GM21447 (cell line): ENCODE data around the gene TCP10L.
"Not testable (repeated sequence)": the region's sequence is repeated elsewhere in the genome, so short reads cannot be mapped to it uniquely, and the experiment has no call there.

Experiments used
- ATAC-seq: cut with Tn5 transposase; IDR thresholded peaks from one replicate; pipeline ENCODE4 v1.9.1; 2021; ENCODE audit not compliant: unreplicated experiment

Gene TCP10L

GRCh38 chr21:32587120-32587519 lies 1.8 kb upstream of the TCP10L start:
- no peak for ATAC-seq

DNA sequence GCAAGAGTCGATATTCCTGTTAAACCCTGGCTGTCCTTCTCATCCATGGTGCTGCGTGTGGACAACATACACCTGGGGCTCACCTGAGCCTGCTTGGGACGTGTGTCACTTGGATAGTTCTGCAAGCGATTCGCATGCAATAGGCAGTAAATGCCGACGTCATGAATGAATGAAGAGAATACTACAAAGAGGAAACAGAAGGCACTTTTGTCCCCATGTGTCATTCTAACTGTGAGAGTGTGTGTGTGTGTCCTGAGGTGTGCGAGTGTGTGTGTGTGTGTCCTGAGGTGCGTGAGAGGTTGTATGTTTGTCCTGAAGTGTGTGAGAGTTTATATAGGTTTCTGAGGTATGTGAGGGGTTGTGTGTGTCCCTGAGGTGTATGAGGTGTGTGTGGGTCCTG lies 647 bp upstream of the TCP10L start:
- no peak for ATAC-seq

DNA sequence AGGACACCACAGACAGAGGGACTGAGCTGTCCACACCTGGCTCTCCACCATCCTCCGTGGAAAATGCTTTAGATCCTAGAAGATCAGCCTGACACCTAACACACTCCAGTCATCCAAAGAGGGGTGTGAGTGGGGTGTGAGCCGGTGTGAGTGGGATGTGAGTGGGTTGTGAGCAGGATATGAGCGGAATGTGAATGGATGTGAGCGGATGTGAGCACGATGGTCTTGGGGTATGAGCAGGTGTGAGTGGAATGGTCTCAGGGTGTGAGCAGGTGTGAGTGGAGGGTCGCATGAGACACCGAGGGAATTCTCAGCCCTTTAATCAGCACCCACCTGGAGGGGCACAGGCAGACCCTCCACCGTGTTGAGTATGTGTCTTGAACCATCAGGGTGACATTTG lies 851 bp downstream of the TCP10L start:
- ATAC-seq: no peak

- no peak for ATAC-seq
These were observed 3.6 kb downstream of the TCP10L start for GRCh38 chr21:32581732-32582131.

DNA sequence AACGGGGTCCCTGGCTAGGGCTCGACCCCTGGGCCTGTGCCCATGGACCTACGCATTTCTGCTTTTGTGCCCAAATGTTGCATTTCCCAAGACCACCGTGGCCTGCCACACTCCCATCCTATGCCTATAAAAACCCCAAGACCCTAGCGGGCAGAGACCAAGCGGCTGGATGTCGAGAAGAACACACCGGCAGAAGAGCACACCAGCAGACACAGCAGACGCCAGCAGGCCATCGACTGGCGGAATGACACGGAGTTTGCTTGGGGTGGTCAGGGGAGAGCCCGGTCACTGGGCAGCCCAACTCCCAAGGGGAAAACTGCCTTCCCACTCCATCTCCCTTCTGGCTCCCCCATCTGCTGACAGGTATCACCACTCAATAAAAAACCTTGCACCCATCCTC lies 4.4 kb downstream of the TCP10L start:
- no peak for ATAC-seq

GRCh38 chr21:32578107-32578691 lies 7.1 kb downstream of the TCP10L start:
- ATAC-seq: no peak

DNA sequence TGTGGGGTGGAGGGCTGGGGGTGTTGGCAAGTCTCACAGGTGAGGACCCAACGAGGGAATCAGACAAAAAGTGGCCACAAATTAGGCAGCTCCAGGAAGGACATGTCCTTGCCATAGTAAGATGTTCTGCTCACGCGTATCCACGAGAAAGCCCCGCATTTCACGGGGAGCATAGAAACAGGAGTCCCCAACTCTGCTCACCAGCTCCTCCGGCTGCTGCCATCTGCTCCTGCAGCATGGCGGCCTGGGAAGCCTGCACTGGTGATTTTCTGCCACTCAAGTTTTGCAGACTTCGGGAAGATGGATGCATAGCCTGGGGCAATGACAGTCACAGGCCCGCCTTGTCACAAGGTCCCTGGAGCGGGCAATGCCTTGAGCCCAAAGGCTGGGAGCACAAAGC lies 9.3 kb downstream of the TCP10L start:
- ATAC-seq: no peak

DNA sequence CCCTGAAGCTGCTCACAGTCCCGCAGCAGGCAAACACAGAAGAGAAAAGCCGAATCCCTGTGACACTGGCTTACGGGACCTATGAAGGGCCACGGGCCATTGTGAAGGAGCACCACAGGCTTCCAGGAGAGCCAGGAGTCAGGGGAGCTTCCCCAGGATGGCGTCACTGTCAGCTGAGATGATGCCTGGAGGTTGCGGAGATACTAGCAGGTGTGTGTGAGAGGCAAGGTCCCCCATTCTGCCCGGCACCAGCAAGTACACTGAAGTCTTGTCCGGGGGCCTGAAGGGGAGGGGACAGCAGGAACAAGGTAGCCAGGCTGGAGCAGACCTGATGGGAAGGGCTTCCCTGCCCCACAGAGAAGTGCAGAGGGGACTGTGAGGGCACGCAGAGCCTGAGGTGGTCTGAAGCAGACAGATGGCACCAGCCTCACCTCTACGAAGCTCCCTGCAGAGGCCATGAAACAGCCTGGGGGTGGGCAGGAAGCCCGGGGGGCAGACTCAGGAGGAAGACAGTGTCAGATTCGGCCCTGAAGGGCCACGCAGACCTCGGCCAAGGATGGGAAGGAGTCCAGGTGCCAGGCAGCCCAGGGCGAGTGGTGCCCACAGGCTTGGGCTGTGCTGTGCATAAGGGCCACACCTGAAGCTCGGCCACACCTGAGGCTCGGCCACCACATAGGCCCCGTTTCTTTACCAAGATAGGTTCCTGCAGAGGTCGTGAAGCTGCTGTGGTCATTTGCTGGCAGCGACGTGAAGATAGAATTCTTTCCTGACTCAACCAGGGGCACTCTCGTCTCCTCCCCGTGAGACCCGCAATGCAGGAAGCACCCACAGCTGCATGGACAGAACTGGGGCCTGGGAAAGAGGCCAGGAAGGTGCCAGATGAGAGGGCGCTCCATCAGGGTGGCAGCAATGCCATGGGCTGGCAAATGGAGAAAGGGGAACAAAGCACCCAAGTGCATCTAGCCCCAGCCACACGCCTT lies 10.1 kb downstream of the TCP10L start:
- no peak for ATAC-seq

DNA sequence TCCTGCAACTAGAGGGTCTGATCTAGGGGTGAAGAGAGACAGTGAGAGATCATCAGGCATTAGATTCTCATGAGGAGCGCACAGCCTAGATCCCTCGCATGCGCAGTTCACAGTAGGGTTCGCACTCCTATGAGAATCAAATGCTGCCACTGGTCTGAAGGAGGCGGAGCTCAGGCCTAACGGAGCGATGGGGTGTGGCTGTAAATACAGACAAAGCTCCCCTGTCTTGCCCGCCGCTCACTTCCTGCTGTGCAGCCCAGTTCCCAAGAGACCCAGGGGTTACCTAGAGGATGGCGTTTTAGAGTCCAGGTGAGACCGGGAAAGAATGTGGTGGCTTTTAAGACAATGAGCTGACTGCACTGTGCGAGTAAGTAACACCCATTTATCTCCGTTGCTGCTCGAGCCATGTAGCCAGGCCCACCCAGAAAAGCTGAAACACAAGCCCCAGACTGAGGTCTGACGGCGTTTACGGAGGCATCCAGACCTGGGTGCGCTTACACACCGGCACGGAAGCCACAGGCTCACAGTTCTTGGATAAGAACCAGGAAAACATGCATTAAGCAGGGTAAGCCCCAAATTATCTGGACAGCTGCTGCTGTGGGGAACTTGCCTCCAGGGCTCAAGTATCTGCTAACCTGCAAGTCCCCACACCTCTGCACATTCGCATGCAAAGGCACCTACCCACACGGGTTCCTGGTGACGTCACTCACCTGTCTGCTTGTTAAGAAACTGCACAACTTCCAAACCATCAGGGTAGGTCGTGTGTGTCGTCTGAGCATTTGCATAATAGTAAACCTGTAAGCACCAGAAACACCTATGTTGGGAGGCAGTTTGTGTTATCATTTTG lies 12.5 kb downstream of the TCP10L start:
- ATAC-seq: no peak

DNA sequence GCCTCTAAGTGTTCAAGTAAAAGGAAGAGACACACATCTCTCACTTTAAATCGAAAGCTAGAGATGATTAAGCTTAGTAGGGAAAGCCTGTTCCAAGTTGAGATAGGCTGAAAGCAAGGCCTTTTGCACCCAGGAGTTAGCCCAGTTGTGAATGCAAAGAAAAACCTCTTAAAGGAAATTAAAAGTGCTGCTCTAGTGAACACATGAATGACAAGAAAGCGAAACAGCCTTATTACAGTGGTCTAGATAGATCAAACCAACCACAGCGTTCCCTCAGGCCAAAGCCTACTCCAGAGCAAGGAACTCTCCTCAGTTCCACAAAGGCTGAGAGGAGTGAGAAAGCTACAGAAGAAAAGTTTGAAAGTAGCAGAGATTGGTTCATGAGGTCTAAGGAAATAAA lies 14.9 kb downstream of the TCP10L start:
- ATAC-seq: no peak

GRCh38 chr21:32569261-32570230 lies 15.8 kb downstream of the TCP10L start:
- peak; percentile 88 for ATAC-seq

DNA sequence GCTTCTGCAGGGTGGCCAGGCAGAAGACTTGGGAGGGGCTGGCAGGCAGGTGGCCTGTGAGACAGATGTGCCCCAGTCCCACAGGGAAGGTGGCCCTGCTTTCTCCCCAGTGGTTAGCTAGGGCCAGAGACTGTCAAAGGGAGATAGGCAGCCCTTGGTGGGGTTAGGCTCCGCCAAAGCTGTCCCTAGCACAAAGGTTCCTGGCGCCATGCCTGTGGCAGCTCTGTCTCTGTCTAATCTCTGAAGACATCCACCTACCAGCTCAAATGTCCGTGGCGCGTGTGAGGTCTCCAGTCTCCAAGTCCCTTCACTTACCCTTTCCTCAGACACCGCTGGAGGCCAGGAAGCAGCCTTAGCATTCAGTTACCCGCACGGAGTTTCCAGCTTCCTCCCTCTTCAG lies 17.7 kb downstream of the TCP10L start:
- no peak for ATAC-seq

DNA sequence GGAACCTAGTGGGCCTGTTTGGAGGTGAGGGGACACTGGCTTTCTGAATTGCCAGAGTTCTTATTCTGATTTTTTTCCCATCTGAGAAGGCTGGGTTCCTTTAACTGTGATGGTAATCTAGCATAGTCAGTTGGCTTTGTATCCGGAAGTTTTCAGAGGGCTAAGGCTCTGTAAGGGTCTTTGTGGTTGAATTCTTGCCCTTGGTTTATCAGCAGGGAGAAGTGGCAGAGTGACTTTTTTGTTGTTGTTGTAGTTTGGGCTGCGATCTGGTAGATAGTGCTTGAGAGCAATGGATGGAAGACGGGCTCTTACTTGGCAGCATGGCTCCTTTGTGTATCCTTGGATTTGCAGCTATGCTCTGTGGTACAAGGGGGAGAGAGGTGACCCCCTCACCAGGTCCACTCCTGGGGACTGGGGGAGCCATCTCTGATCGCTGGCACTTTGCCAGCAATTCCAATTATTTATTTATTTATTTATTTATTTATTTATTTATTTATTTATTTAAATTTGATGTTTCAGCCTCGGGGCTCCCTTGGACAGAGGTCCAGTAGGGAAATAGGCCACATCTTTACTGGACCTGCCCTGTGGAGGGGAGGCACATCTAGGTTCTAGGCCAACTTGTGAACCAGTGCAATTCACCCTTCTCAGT lies 18.5 kb downstream of the TCP10L start:
- no peak for ATAC-seq

- no peak for ATAC-seq
These were observed 19.4 kb downstream of the TCP10L start for GRCh38 chr21:32565856-32566465.

GRCh38 chr21:32562915-32563314 lies 22.4 kb downstream of the TCP10L start:
- no peak for ATAC-seq

DNA sequence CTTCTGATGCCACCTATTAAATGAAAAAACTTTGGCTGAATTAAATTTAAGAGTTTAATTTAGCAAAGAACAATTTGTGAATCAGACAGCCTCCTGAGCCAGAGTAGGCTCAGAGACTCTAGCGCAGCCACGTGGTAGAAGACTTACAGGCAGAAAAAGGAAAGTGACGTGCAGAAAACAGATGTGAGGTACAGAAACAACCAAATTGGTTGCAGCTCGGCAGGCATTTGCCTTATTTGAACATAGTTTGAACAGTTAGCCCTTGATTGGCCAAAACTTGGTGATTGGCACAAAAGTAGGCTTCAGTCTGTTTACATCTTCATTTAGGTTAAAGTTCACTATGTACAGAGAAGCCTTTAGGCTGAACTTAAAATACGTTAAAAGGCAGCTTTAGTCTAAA lies 22.9 kb downstream of the TCP10L start:
- no peak for ATAC-seq

- ATAC-seq: not testable (repeated sequence)
These were observed 23.8 kb downstream of the TCP10L start for GRCh38 chr21:32561476-32561875.

DNA sequence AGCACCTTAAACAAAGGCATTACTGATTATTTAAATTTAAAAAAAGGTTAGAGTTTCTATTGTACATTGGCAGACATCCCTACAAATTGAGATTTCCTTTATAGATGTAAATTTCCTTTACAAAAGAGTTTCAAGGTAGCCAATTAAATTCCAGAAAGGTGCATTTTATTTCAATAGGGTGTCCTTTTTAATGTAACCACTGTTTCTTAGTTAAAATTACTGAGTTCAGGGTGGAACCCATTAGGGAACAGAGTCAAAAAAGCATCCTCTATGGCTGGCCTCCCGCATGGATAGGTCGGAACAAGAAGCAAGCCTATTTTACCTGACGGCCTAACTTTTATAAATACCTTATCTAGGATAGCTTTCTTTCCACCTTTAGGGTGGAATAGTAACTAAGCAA lies 24.4 kb downstream of the TCP10L start:
- ATAC-seq: no peak

GRCh38 chr21:32559006-32559610 lies 26.2 kb downstream of the TCP10L start:
- no peak for ATAC-seq
